IMR-90 (cell line): Measurements from ENCODE around the gene JAK1. TPM values are rescaled to one million over a fixed set of nuclear protein-coding genes. Genes with fewer than 3 reads are reported as not detected.

Source experiments
- ATAC-seq: fragments of 200-7000 bp; cut with Tn5 transposase; 2 replicates; pipeline ENCODE4 v1.9.1; 2020; ENCODE audit warnings: low read depth, mild to moderate bottlenecking, moderate library complexity
- BruUV-seq: library from RNA; stranded (reverse); fragments of 400-500 nt; replicated peaks from 2 replicates; lab custom pipeline; 2021; lab: Mats Ljungman, UMichigan
- CTCF ChIA-PET: fragments of 300-600 bp; formaldehyde crosslinking; extraction: SDS; loops from one replicate; lab custom pipeline; 2021; ENCODE audit warnings: antibody characterized with exemption; lab: Yijun Ruan, JAX
- POLR2A ChIA-PET: fragments of 300-600 bp; sonication (Branson Sonifier 250); formaldehyde crosslinking; loops from one replicate; lab custom pipeline; 2022; ENCODE audit warnings: antibody characterized with exemption; ENCODE audit not compliant: unreplicated experiment; lab: Charles Lee
- DNase-seq: peaks from one replicate; pipeline ENCODE4 v3.0.0; 2013
- H2AFZ ChIP-seq: replicated peaks from 2 replicates; pipeline ENCODE3; 2013; ENCODE audit warnings: low read length, mild to moderate bottlenecking; ENCODE audit not compliant: poor library complexity
- H2AK5ac ChIP-seq: 2 replicates; pipeline ENCODE4 v1.6.1; 2013; ENCODE audit warnings: low read depth, low read length, inconsistent platforms
- H2AK9ac ChIP-seq: replicated peaks from 2 replicates; pipeline ENCODE3; 2013; ENCODE audit warnings: mild to moderate bottlenecking, low read depth, low read length, moderate library complexity; ENCODE audit not compliant: poor library complexity
- H2BK120ac ChIP-seq: 2 replicates; pipeline ENCODE4 v1.6.1; 2013; ENCODE audit warnings: low read depth, low read length, inconsistent platforms
- H2BK15ac ChIP-seq: 3 replicates; pipeline ENCODE4 v1.6.1; 2013; ENCODE audit warnings: low read depth, low read length, inconsistent platforms
- H2BK20ac ChIP-seq: 2 replicates; pipeline ENCODE4 v1.6.1; 2013; ENCODE audit warnings: low read depth, mild to moderate bottlenecking, inconsistent platforms, low read length, moderate library complexity
- H2BK5ac ChIP-seq: 2 replicates; pipeline ENCODE4 v1.6.1; 2013; ENCODE audit warnings: mild to moderate bottlenecking, low read depth, low read length, inconsistent platforms; ENCODE audit not compliant: poor library complexity, severe bottlenecking
- H3K14ac ChIP-seq: replicated peaks from 2 replicates; pipeline ENCODE4 v1.6.1; 2013; ENCODE audit warnings: low read depth, low read length, inconsistent platforms
- H3K18ac ChIP-seq: 2 replicates; pipeline ENCODE4 v1.6.1; 2013; ENCODE audit warnings: low read depth, low read length, control low read depth
- H3K23ac ChIP-seq: 2 replicates; pipeline ENCODE4 v1.6.1; 2013; ENCODE audit warnings: low read depth, low read length, inconsistent platforms
- H3K27ac ChIP-seq: 2 replicates; pipeline ENCODE4 v1.5.1; 2013; ENCODE audit warnings: mild to moderate bottlenecking, control low read depth, low read length; ENCODE audit not compliant: insufficient read depth
- H3K27me3 ChIP-seq: 2 replicates; pipeline ENCODE4 v1.6.1; 2013; ENCODE audit warnings: low read length; ENCODE audit not compliant: control insufficient read depth, insufficient read depth
- H3K36me3 ChIP-seq: 2 replicates; pipeline ENCODE4 v1.6.1; 2013; ENCODE audit warnings: low read length, mixed read lengths; ENCODE audit not compliant: control insufficient read depth, insufficient read depth
- H3K4ac ChIP-seq: 2 replicates; pipeline ENCODE4 v1.6.1; 2013; ENCODE audit warnings: low read depth, low read length, inconsistent platforms
- H3K4me1 ChIP-seq: 2 replicates; pipeline ENCODE4 v1.6.1; 2013; ENCODE audit warnings: low read length, mixed read lengths; ENCODE audit not compliant: control insufficient read depth, insufficient read depth
- H3K4me2 ChIP-seq: 2 replicates; pipeline ENCODE4 v1.6.1; 2013; ENCODE audit warnings: low read depth, mild to moderate bottlenecking, control low read depth, low read length, moderate library complexity
- H3K4me3 ChIP-seq: 2 replicates; pipeline ENCODE4 v1.5.1; 2013; ENCODE audit warnings: low read depth, mild to moderate bottlenecking, control low read depth, low read length, moderate library complexity; ENCODE audit not compliant: insufficient read depth
- H3K56ac ChIP-seq: 2 replicates; pipeline ENCODE4 v1.6.1; 2013; ENCODE audit warnings: low read length, inconsistent platforms; ENCODE audit not compliant: insufficient read depth; ENCODE audit errors: extremely low read depth
- H3K79me1 ChIP-seq, 2 experiments: 2 replicates each; pipeline ENCODE4 v1.6.1; 2013; ENCODE audit warnings: low read length in 2 of 2, inconsistent platforms in 1 of 2, low read depth in 1 of 2
- H3K9ac ChIP-seq: 2 replicates; pipeline ENCODE4 v1.6.1; 2013; ENCODE audit warnings: low read depth, low read length, control low read depth
- H3K9me1 ChIP-seq: 2 replicates; pipeline ENCODE4 v1.6.1; 2013; ENCODE audit warnings: low read length, inconsistent platforms; ENCODE audit not compliant: insufficient read depth
- H3K9me3 ChIP-seq: 2 replicates; pipeline ENCODE4 v1.6.1; 2013; ENCODE audit warnings: low read length; ENCODE audit not compliant: control insufficient read depth, insufficient read depth
- H4K20me1 ChIP-seq: 2 replicates; pipeline ENCODE4 v1.6.1; 2013; ENCODE audit warnings: low read length, inconsistent platforms; ENCODE audit not compliant: insufficient read depth
- H4K5ac ChIP-seq: 2 replicates; pipeline ENCODE4 v1.6.1; 2013; ENCODE audit warnings: mild to moderate bottlenecking, low read depth, low read length, control low read depth
- H4K8ac ChIP-seq, 2 experiments: 2 replicates each; pipeline ENCODE4 v1.6.1; 2013; ENCODE audit warnings: low read depth in 2 of 2, low read length in 2 of 2, control low read depth in 1 of 2, inconsistent platforms in 1 of 2
- H4K91ac ChIP-seq: 2 replicates; pipeline ENCODE4 v1.6.1; 2013; ENCODE audit warnings: low read depth, low read length, inconsistent platforms; ENCODE audit not compliant: insufficient read depth
- CEBPB ChIP-seq: IDR thresholded peaks from 2 replicates; pipeline ENCODE4 v1.6.1; 2012; ENCODE audit warnings: low read depth, low read length, improper control_type of control experiment
- CHD1 ChIP-seq: IDR thresholded peaks from 2 replicates; pipeline ENCODE4 v1.6.1; 2012; ENCODE audit warnings: low read depth, low read length, improper control_type of control experiment
- CTCF ChIP-seq: conservative IDR thresholded peaks from 2 replicates; pipeline ENCODE4 v1.5.1; 2012; ENCODE audit warnings: mild to moderate bottlenecking, low read depth, low read length, improper control_type of control experiment
- ELK1 ChIP-seq: fragments of 150-350 bp; IDR thresholded peaks from 2 replicates; pipeline ENCODE4 v1.6.1; 2016; ENCODE audit warnings: low read depth, mild to moderate bottlenecking, low read length, moderate library complexity, borderline replicate concordance
- FOS ChIP-seq: fragments of 150-350 bp; IDR thresholded peaks from 2 replicates; pipeline ENCODE4 v1.6.1; 2016; ENCODE audit warnings: low read depth, low read length
- MAFK ChIP-seq: IDR thresholded peaks from 2 replicates; pipeline ENCODE4 v1.6.1; 2012; ENCODE audit warnings: low read depth, low read length, improper control_type of control experiment
- MAZ ChIP-seq: IDR thresholded peaks from 2 replicates; pipeline ENCODE4 v1.6.1; 2012; ENCODE audit warnings: low read depth, mild to moderate bottlenecking, low read length, improper control_type of control experiment, moderate library complexity, borderline replicate concordance
- NFE2L2 ChIP-seq: fragments of 150-350 bp; IDR thresholded peaks from 2 replicates; pipeline ENCODE4 v1.6.1; 2016; ENCODE audit warnings: low read depth, mild to moderate bottlenecking, low read length
- POLR2A ChIP-seq: IDR thresholded peaks from 2 replicates; pipeline ENCODE4 v1.6.1; 2012; ENCODE audit warnings: mild to moderate bottlenecking, low read depth, low read length
- RAD21 ChIP-seq: IDR thresholded peaks from 2 replicates; pipeline ENCODE4 v1.6.1; 2012; ENCODE audit warnings: low read length, improper control_type of control experiment
- RCOR1 ChIP-seq: IDR thresholded peaks from 2 replicates; pipeline ENCODE4 v1.6.1; 2012; ENCODE audit warnings: mild to moderate bottlenecking, low read length, improper control_type of control experiment; ENCODE audit not compliant: insufficient replicate concordance
- RFX5 ChIP-seq: IDR thresholded peaks from 2 replicates; pipeline ENCODE4 v1.8.0; 2012; ENCODE audit warnings: low read depth, mild to moderate bottlenecking, low read length, moderate library complexity
- USF2 ChIP-seq: fragments of 150-350 bp; IDR thresholded peaks from 2 replicates; pipeline ENCODE4 v1.6.1; 2017; ENCODE audit warnings: mild to moderate bottlenecking, antibody characterized with exemption, low read length, low read depth
- WGBS, 2 experiments: methylation state at CpG; one replicate each; pipeline versions ENCODE4 v1.1.5 to v1.1.7; 2013; ENCODE audit warnings: missing lambda C conversion rate in 2 of 2; ENCODE audit not compliant: insufficient read length in 1 of 2; ENCODE audit errors: extremely low coverage in 2 of 2; 5-methylcytosine and 5-hydroxymethylcytosine counted together
- dilution Hi-C: fragments of 300-500 bp; cut with HindIII; formaldehyde crosslinking; loops from one replicate; pipeline ENCODE4 v1.14.3; 2018; ENCODE audit warnings: low sequenced_read_pairs; ENCODE audit not compliant: unreplicated experiment
- in situ Hi-C: fragments of 300-500 bp; cut with MboI; formaldehyde crosslinking; loops from 3 replicates; pipeline ENCODE4 v1.14.3; 2019; ENCODE audit warnings: low sequenced_read_pairs, inconsistent platforms, mixed read lengths
- intact Hi-C: fragments of 100-400 bp; cut with micrococcal nuclease; formaldehyde crosslinking; loops from 2 replicates; pipeline ENCODE4 v1.10.0; 2022
- polyA plus RNA-seq, 3 experiments: library from polyadenylated mRNA; depleted of rRNA; stranded (reverse); fragments of >200 nt; gene quantifications; 2 replicates each; pipeline ENCODE4 v1.2.3, GENCODE V29; 2012; ENCODE audit warnings: low replicate concordance in 1 of 3
- total RNA-seq: library from RNA; depleted of rRNA; stranded (reverse); fragments of >200 nt; gene quantifications from 2 replicates; pipeline ENCODE4 v1.2.3, GENCODE V29; 2012

The JAK1 gene
- total and polyA plus RNA-seq, 2 of the 4 experiments (the other 2 are of a cell fraction) = 76.9 to 103 TPM

GRCh38 chr1:64855557-64855956 is 110.8 kb downstream of the JAK1 start:
- Histone ChIP-seq H2BK20ac (no peak overlapping the region), H3K4me2 (no peak overlapping the region), H2AK5ac (no peak overlapping the region), H3K56ac (no peak overlapping the region), H4K20me1 (no peaks in the 10 kb centered on the region), H2AFZ (no peak overlapping the region), H4K8ac (no peak overlapping the region), H2BK15ac (no peak overlapping the region), H3K14ac (no peak overlapping the region), H3K4me1 (no peaks in the 10 kb centered on the region), H3K4me3 (no peak overlapping the region), H3K27ac (no peak overlapping the region), H3K36me3 (peaks cover 69% of the 10 kb centered on the region), H4K5ac (no peak overlapping the region), H3K23ac (no peak overlapping the region), H2BK120ac (no peak overlapping the region), H3K27me3 (no peaks in the 10 kb centered on the region), H4K91ac (no peak overlapping the region), H2BK5ac (no peak overlapping the region), H3K79me1 (no peaks in the 10 kb centered on the region; a peak in 1 of 4 replicates), H3K9me3 (no peaks in the 10 kb centered on the region), H3K4ac (no peak overlapping the region), H3K18ac (no peak overlapping the region), H2AK9ac (no peak overlapping the region), H3K9ac (no peak overlapping the region), H3K9me1 (peaks cover 8% of the 10 kb centered on the region; the same call in 1 of the 2 replicates)
- ATAC-seq (no peak), DNase-seq (no peak)
- no CpG with 5 or more reads among the region's 8 CpGs for WGBS, 2 experiments
- ChIA-PET CTCF (no interaction called here), POLR2A (no interaction called here)
- BruUV-seq = no TSS peak
- intact Hi-C loops (no loop called here), dilution Hi-C loops (no loop called here), in situ Hi-C loops (no loop called here)
- no peak for TF ChIP-seq CHD1
- no peak for TF ChIP-seq ELK1
- TF ChIP-seq POLR2A = no peak
- no peak for TF ChIP-seq MAFK
- no peak for TF ChIP-seq USF2
- TF ChIP-seq NFE2L2 = no peak
- TF ChIP-seq MAZ = no peak
- TF ChIP-seq RCOR1 = no peak
- no peak for TF ChIP-seq FOS
- no peak for TF ChIP-seq CEBPB
- no peak for TF ChIP-seq RAD21
- no peak for TF ChIP-seq CTCF
- no peak for TF ChIP-seq RFX5
